GM19463 (cell line): ENCODE measurements around the gene PECR.
"Not testable (repeated sequence)": the region's sequence is repeated elsewhere in the genome, so short reads cannot be mapped to it uniquely, and the experiment has no call there.

Experiments used
- ATAC-seq: cut with Tn5 transposase; IDR thresholded peaks from one replicate; pipeline ENCODE4 v1.9.1; 2021; ENCODE audit warnings: mild to moderate bottlenecking, moderate library complexity; ENCODE audit not compliant: unreplicated experiment

PECR gene

DNA sequence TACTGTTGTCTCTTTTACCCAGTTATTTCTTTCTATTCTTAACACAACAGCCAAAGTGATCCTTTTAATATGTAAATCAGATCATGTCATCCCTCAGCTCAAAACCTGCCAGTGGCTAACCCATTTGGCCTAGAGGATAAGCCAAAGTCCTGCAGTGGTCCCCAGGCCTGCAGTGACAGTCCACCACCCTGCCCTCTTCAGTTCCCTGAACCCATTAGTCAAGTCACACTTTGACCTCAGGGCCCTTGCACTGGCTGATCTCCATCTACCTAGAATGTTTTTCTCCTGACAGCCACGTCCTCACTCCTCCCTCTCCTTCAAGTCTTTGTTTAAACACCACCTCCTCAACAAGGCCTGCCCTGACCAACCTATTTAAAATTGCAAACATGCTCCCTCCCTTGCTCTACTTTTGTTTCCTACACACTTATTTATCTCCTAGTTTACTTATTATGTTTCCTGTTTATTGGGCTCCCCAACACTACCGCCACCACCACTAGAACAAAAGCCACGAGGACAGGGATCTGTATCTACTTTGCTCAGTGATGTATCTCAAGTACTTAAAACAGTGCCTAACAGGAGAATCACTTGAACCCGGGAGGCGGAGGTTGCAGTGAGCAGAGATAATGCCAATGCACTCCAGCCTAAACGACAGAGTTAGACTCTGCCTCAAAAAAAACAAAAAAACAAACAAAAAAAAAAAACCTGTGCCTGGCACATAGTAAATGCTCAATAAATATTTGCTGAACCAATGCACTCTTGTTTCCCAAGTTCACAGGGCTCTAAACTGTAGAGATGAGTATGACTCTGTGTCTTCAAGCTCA, 77.5 kb downstream of the PECR start:
- no peak for ATAC-seq

GRCh38 chr2:216002693-216003092, 78.9 kb downstream of the PECR start:
- ATAC-seq: no peak

- no peak for ATAC-seq
These were observed 79.4 kb downstream of the PECR start for GRCh38 chr2:216002101-216002678.

- peak; percentile 29 for ATAC-seq
These were observed 80.2 kb downstream of the PECR start for GRCh38 chr2:216001216-216002100.

GRCh38 chr2:215998636-215999035, 83.0 kb downstream of the PECR start:
- ATAC-seq: no peak

GRCh38 chr2:215997219-215997618, 84.4 kb downstream of the PECR start:
- no peak for ATAC-seq

DNA sequence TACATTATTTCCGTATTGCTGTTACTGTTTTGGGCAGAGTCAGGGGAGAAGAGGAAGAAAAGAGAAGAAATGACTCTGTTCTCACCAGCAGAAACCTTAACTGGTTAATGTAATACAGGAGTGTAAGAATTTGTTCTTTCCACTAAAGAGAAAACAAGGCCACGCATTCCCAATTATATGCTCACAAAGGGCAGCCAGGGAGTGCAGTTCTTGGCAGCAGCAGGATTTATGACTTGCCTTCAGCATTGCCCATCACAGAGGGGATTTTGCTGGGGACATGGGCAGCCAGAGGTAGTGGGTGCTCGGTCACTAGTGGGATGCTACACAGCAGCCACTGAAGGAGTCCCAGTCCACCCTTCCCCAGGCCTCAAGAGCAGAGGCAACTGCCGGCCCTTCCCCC, 86.7 kb downstream of the PECR start:
- ATAC-seq: no peak

DNA sequence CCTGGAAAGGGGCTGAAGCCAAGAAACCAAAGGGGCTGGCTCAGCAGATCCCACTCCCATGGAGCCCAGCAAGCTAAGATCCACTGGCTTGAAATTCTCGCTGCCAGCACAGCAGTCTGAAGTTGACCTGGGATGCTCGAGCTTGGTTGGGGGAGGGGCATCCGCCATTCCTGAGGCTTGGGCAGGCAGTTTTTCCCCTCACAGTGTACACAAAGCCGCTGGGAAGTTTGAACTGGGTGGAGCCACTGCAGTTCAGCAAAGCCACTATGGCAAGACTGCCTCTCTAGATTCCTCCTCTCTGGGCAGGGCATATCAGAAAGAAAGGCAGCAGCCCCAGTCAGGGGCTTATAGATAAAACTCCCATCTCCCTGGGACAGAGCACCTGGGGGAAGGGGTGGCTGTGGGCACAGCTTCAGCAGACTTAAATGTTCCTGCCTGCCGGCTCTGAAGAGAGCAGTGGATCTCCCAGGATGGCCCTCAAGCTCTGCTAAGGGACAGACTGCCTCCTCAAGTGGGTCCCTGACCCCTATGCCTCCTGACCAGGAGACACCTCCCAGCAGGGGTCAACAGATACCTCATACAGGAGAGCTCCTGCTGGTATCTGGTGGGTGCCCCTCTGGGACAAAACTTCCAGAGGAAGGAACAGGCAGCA, 92.9 kb downstream of the PECR start:
- not testable (repeated sequence) for ATAC-seq
